Activated CD8-positive, alpha-beta memory T cell treated with anti-CD3 and anti-CD28 coated beads, Interleukin-2, amount 50 U/mL, for 4 hours (primary cell): ENCODE measurements around the gene ABITRAM.
"Not testable (repeated sequence)": the region's sequence is repeated elsewhere in the genome, so short reads cannot be mapped to it uniquely, and the experiment has no call there.

Experiments
- DNase-seq: peaks from one replicate; pipeline ENCODE4 v3.0.0-alpha.2; 2020

Gene ABITRAM

GRCh38 chr9:108933231-108933717, 926 bp upstream of the ABITRAM start:
- DNase-seq, result no peak

GRCh38 chr9:108933718-108934322, 380 bp upstream of the ABITRAM start, which contains the start of gene ELP1:
ELP1 (minus strand) TSS chr9:108934124; CDS start chr9:108931146, 2,978 bp downstream.
- DNase-seq, result peak; percentile 93

GRCh38 chr9:108937561-108938305, 3.5 kb downstream of the ABITRAM start:
- no peak for DNase-seq

GRCh38 chr9:108939975-108940374, 5.8 kb downstream of the ABITRAM start:
- no peak for DNase-seq

GRCh38 chr9:108950168-108950567, 16.0 kb downstream of the ABITRAM start:
- DNase-seq, result no peak

- DNase-seq, result no peak
These were observed 17.4 kb downstream of the ABITRAM start for GRCh38 chr9:108951578-108951977.

GRCh38 chr9:108953983-108954574, 19.9 kb downstream of the ABITRAM start:
- DNase-seq, result no peak

- DNase-seq, result no peak
These were observed 21.9 kb downstream of the ABITRAM start for GRCh38 chr9:108956022-108956630.

- DNase-seq, result no peak
These were observed 22.4 kb downstream of the ABITRAM start for GRCh38 chr9:108956631-108957026.

GRCh38 chr9:108960331-108960730, 26.1 kb downstream of the ABITRAM start:
- DNase-seq, result no peak

GRCh38 chr9:108961151-108961550, 27.0 kb downstream of the ABITRAM start:
- DNase-seq, result no peak

- DNase-seq, result no peak
These were observed 29.4 kb downstream of the ABITRAM start for GRCh38 chr9:108963459-108964143.

- DNase-seq, result no peak
These were observed 33.7 kb downstream of the ABITRAM start for GRCh38 chr9:108967916-108968315.

GRCh38 chr9:108971392-108971791, 37.2 kb downstream of the ABITRAM start:
- DNase-seq, result not testable (repeated sequence)

GRCh38 chr9:108972186-108972585, 38.0 kb downstream of the ABITRAM start:
- no peak for DNase-seq

GRCh38 chr9:108972626-108973209, 38.5 kb downstream of the ABITRAM start:
- DNase-seq, result no peak

- DNase-seq, result no peak
These were observed 39.7 kb downstream of the ABITRAM start for GRCh38 chr9:108973895-108974294.

- no peak for DNase-seq
These were observed 44.0 kb downstream of the ABITRAM start for GRCh38 chr9:108978205-108978604.

GRCh38 chr9:108980893-108981292, 46.7 kb downstream of the ABITRAM start:
- no peak for DNase-seq

- DNase-seq, result no peak
These were observed 49.7 kb downstream of the ABITRAM start for GRCh38 chr9:108983885-108984284.
